ENCODE data around the gene CEACAM21.

CEACAM21 gene

DNA sequence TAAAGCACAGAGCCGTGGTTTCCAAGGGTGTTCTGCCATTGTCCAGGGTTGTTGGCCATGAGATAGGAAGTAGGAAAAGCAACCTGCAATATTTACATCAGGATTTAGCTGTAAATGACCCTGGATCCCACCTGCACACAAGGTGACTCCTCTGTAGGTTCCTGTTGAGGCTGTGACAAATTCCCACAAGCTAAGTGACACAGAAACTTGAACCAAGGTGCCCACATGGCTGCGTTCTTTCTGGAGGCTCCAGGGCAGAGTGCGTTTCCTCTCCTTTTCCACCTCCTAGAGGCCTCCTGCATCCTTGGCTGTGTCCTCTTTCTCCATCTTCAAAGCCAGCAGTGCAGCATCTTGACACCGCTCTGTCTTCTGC is 11.9 kb downstream of the CEACAM21 start:
- no peak for DNase-seq

DNA sequence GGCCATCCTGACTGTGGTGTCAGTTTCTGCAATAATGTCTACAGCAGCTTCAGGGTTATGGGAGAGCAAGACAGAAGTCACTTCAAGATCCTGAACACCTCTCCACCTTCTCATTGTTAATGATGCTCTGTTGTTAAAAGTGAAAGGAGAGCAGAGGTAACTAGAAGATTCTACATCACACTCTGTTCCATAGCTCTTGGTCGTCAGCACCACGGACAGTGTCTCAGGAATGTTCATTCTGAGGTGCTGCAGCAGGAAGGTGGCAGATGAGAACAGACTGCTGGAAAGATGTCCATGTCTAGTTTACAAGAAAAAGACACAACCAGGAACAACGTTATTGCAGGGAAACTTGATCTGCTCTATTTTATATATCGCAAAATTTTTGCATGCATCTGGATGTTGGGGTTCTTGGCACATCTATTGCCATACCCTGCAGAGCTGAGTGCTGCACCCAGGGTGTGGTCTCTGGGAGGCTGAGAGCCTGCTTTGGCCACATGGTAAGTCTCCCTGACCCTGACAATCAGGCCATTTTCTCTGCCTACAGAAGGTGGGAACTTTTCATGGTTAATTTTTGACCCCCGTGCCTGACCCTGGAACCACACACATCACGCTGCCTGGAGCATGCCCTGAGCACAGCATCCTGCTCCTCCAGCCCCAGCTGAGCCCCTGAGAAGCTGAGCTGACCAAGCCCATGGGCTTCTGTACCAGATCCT is 12.7 kb downstream of the CEACAM21 start:
- no peak for DNase-seq

DNA sequence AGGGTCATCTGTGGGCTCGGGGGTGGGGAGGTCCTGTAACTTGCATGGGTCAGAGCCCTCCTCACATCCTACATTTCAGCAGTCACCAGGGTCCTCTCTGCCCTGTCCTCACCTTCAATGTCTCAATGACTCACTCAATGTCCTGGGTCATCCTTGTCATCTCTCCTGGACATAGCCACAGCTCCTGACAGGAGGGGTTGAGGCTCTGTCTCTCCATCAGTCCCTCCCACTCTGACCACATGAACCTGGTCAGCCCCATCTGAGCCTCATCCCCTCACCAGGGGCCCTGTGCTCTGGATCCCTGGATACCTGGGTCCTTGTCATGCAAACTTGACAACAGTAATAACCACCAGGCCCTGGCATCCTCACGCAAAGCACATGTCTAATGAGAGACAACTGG is 13.4 kb downstream of the CEACAM21 start:
- DNase-seq = no peak

DNA sequence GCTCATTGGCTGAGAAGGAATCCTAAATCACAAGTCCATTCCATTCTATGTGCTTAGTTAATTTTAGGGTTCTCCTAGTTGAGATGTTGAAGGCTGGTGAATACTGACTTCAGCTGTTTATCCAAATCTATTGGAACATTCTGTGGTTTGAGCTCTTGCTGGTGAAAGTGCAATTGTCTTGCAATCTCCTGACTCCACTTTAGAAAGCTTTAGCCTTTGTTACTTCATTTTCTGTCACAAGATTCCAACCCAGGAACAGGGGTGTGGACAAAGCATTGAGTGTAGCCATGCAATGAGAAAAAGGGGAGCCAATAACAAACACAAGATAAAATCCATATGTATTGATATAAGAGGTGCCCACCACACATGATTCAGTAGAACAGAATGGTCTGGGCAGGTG is 15.0 kb downstream of the CEACAM21 start:
- no peak for DNase-seq

DNA sequence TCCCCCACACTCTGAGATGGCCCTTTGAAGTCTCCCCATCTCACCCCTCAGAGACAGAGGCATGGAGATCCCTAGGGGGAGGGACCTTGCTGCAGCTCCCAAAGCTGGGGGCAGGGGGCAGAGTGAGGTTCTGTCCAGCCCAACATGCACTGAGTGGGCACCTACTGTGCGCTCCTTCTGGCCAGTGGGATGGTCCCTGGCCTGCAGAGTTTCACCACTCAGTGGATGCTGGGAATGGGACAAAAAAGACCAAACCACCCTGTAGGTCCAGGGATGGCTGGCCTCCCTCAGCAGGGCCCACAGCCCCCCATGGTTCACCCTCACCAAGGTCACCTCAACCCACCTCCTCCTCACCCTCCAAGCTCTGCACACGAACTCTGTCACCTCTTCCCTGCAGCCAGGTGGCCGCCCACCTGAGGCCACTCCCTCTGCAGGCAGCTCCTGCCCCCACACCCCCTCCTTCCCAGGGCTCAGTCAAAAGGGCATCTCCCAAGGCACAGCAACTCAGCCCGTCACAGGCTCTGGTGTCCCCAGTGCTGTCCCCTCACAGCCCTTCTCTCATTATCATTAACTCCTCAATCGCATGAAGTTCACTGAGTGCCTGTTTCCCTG is 16.1 kb downstream of the CEACAM21 start:
- DNase-seq = no peak

DNA sequence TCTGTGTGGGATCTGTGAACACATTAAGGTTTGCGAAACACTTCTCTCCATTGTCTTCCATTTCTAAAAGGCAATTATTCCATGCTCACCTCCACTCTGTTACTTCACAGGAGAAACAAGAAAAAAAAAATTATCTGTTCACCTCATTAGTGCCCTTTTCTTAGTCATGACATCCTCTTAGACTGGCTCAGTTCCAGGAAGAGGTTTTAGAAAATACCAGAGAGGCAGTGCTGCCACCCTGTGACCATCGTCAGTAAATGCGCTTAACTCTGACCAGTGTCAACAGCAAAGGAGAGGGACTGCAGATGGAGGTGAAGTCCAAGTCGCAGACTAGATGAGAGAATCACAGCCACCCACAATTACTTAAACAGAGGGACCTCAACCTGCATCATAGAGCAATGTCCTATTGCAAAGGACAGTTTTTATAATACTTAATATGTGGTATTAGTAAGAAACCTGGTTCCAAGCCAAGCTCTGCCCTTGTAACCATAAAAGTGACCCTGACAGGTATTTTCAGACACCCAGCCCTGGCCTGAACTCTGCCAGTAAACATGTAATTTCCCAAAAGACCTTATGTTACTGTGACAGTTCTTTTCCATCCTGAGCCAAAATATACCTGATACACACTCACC is 19.4 kb downstream of the CEACAM21 start:
- DNase-seq = peak in 1 of 2 donors; percentile 78

DNA sequence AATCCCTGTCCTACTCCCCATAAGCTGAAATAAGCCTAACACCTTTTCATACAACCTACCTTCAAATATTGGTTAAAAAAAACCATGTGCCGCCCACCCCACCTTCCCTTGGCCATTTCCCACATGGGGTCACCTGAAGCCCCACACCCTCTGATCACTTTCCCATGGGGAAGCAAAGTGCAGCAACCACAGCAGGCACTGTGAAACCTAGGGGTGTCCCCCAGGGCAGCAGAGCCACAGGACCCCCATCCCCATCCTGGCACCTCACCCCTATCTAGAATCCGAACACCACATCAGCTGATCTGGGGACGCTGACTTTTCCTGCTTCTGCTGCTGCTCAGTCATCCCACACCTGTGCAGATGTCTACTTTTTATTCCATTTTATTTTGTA is 19.9 kb downstream of the CEACAM21 start:
- no peak for DNase-seq

DNA sequence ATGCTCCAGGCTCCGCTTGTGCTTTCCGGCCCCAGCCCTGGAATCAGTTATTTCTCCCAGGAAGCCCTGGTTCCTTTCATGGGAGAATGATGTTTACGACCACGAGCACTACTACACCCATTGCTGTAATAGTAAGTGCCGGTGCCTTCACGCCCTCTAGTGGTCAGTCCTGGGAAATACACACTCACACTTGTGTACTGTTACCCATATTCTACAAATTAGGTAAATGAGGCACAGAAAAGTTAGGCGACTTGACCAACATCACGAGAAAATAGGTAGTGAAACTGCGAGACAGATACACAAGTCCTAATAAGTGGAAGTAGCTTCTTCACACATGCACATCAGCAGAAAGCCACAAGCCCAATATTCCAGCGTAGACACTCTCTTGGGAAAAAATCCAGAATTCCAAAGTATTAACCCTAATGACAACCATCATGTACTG is 21.7 kb downstream of the CEACAM21 start:
- DNase-seq = peak; percentile 15 to 61

DNA sequence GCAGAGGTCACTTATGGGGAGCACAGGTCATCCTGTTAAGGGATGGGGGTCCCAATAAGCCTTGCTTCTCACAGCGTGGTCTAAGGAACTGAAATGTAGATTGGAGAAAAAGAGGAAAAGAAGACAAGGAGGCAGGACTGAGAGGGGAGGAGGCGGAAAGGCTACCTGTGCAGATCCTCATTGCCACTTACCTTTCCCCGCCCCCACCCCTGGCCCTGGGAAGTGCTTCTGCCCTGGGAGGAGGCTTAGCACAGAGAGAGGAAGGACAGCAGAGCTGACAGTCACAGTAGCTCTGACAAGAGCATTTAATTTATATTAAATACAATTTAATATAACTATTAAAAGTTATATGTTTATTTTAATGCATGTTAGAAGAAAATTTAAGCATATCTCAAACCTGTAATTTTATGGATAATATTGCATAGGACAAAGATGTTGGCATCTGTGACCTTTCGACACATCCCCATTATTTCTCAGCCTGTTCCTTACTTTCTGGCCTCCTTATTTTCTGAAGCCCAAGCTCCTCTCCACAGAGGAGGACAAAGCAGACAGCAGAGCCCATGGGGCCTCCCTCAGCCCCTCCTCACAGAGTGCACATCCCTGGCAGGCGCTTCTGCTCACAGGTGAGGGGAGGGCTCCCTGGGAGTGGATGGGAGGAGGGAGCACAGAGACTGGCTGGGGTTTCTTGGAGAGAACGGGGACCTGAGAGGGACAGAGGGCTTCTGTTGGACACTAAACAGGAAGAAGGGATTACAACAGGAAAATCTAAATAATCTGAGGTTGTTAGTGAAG is 23.4 kb downstream of the CEACAM21 start:
- DNase-seq = no peak

DNA sequence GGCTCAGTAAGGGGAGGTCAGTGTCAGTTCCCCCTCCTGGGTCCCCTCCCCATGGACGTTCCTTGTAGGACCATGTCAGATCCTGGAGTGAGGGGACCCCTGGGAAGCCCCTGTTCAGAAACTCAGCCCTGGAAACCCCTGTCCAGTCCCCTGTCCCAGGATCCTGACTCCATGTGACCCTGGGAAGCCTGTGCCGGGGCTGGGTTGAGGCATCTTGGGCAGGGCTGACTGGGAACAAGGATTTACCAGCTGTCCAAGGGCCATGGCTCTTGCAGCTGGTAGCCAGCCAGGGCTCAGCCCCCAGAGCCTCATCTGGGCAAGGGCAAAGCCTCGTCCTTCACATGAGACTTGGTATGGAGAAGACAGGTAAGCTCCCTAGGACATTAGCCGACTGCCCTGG is 25.8 kb downstream of the CEACAM21 start:
- DNase-seq = no peak

DNA sequence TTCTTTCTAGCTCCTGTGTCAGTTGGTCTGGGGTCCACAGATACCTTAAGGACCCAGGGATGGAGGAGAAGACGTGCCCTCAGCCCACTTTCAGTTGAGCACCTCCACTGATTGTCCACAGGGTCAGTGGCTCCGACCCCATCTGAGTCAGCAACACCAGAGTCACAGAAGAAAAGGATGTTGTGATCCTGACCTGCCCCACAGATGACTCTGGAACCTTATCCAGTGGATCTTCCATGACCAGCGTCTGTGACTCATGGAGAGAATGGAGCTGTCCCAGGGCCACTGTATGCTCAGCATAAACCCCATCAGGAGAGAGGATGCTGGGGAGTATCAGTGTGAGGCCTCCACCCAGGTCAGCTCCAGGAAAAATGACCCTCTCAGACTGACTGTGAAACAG is 28.9 kb downstream of the CEACAM21 start:
- DNase-seq = no peak

DNA sequence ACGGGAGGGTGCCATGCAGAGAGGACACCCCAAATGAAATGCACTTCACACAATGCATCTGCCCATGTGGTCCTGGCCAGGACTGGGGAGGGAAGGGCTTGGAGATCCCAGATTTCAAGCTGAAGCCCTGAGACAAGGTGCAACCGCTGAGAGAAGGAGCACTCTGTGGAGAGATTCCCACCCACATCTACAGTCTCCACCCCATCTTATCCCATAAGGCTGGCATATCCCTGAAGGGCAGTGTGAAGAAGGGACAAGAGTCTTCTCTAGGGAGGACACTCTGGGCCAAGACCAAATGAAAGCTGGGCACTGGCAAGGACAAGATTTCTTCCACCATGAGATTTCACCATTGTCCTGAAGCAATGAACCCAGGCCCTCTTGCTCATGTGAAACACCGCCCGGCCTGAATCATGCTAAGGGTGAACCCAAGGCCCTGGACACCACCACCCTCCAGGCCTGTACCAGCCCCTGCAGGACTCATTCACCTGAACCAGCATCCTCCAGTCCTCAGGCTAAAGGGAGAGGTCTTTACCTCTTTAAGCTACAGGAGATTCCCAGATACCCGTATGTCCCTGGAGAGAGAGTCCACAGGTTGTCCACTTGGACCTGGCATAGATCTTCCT is 30.4 kb downstream of the CEACAM21 start:
- DNase-seq = no peak

DNA sequence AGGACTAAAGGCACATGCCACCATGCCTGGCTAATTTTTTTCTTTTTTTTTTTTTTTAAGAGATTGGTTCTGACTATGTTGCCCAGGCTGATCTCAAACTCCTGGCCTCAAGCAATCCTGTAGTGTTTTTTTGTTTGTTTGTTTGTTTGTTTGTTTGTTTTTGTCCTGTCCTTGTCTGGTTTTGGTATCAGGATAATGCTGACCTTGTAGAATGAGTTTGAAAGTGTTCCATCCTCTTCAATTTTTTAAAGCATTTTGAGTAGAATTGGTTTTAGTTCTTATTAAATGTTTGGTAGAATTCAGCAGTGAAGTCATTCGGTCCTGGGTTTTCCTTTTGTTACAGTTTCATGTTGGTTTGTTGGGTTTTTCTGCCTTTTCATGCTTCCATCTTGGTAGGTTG is 31.7 kb downstream of the CEACAM21 start:
- DNase-seq = no peak

DNA sequence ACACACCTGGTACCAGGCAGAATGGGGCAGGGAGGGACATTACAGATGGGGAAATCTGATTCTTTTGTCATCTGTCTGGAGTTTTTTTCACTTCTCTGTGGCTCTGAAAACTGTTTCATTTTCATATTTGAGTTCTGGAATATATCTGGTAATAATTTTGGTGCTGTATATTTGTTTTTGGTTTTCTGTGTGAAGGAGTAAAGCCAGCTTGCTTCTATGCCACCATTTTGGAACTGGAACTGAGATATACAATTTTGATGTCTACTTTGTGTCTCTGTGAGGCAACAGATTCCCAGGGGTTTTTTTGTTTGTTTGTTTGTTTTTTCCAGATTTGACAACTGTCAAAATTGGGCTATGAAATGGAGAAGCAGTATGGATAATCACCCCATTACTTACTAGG is 34.8 kb downstream of the CEACAM21 start:
- DNase-seq = no peak

DNA sequence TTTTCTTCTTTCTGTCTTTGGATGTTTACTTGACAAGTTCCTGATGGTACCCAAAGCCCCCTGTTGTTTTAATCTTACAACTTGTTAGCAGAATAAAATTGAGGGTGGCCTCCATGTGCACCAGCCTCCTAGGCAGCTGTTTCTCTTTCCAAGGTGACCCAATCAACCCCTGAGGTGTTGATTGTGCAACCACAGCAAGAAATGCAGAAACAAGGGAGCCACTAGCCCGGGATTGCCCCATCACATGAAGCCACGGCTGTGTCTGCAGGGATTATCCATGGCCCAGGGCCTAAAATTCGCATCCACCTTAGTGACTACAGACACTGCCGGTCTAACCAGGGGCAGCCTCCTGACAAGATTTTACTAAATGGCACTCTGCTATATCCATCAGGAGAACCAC is 36.5 kb downstream of the CEACAM21 start:
- no peak for DNase-seq

DNA sequence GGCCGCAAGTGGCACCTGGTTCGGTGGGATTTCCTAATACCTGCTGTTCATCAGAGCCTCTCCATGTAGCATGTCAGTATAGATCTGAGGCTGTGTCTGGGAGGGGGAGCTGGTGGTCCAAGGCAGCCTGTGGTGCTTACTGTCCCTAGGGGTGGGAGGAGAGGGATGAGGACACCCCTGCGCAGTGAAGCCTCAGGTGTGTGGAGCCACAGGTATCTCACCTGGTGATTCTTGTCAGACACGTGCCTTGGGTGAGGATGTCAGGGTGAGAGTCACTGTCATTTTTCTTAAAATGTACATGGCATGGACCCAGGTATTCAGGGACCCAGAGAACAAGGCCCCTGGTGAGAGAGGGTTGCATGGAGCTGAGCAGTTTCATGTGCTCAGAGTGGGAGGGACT is 39.2 kb downstream of the CEACAM21 start:
- DNase-seq = no peak

DNA sequence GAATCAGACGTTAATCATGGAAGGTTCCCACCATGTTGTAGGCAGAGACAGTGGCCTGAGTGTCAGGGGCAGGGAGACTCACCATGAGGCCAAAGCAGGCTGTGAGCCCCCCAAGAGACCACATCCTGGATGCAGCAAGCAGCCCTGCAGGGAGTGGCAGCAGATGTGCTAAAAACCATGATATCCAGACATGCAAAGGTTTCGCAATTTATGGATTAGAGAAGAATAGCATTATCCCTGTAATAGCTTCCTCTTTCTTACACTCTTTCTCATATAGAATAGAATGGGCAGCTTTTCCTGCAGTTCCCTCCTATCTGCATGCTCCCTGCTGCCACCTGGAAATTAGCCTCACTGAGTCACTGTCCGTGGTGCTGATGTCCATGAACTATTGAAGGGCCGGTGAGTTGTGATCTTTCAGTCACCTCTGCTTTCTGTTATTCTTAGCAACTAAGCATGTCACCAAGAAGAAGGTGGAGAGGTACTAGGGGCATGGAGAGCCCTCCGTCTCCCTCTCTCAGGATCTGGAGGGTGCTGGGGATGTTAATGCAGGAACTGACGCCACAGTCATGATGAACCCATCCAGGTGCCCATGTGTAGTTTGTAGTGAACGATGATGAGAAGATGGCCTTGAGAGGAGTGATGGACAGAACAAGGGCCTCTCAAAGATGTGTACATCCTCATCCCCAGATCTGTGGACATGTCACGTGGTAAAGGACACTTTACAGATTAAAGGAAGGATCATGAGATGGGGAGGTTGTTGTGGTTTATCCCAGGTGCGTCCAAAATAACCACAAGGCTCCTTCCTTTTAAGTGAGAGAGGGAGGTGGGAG is 41.0 kb downstream of the CEACAM21 start:
- DNase-seq = peak in 1 of 2 donors; percentile 12

DNA sequence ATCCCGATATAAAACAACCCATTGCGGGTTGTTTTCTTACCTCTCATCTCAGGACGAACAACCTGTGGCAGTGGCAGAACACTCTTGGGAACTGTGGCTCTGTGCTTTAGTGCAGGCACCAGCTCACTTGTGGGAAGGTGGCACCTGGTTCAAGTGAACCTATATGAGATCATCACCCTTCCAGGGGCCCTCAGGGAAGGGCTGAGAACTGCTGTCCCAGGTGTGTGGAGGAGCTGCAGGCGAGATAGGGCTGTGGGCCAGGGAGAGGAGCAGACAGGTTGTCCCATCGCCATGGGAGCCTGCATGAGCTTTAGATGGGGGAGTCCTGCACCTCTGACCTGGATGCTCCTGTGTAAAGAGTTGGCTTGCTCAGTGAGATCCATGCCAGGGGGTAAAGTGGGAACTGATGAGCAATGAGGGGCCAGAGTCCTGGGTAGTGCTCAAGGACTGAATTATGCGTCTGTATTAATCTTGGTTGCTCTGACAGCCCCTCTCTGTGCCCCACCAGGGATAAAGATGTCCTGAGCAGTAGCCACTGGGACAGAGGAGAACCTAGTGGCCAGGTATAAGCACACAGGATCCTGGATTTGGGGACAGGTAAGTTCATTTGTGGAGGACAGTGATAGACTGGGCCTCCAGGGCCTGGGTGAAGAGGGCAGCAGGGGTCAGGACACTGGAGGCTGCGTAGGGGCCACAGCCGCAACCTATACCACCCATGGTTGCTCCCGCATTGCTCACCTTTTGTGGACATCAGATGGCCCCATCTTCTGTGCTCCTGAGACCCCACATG is 42.2 kb downstream of the CEACAM21 start:
- no peak for DNase-seq

DNA sequence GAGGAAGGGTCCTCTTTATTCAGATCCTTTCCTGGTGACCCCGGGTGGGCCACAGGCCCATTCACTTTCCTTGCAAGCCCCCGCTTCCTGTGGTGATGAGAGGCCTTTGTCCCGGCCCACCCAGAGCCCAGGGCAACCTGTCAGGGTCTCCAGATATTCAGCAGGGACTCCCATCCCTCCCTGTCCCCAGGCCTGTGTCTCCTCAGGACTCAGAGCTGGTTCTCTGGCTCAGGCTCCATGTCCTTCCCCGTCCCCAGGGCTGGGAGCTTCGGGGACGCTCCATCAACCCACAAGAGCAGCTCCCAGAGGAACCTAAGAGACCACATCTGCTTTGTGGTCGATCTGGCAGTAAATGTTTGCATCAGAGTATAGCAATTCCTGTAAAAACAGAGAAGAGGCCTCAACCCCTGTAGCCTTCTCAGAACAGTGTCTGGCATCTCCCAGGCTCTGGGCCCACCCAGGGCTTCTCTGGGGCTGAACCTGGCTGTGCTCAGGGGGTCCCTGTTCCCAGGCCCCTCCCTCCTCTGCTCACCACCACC is 43.1 kb downstream of the CEACAM21 start:
- no peak for DNase-seq

DNA sequence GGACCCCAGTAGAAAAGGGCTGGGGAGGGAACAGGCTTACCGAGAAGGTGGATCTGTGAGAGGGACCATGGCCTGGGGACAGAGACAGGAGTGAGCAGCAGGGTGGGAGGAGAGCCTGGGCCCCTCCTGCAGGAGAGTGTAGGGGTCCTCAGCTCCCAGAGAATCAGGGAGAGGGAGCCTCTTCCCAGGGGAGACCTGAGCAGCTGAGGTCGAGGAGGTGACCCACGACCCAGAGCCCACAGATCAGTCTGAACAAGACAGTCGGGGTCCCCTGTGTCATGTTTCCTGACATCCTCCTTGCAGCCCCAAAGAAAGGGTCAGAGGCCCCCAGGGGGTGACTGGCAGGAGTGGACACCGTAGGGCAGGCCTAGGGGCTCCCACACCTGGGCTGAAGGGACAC is 44.2 kb downstream of the CEACAM21 start:
- DNase-seq = no peak

DNA sequence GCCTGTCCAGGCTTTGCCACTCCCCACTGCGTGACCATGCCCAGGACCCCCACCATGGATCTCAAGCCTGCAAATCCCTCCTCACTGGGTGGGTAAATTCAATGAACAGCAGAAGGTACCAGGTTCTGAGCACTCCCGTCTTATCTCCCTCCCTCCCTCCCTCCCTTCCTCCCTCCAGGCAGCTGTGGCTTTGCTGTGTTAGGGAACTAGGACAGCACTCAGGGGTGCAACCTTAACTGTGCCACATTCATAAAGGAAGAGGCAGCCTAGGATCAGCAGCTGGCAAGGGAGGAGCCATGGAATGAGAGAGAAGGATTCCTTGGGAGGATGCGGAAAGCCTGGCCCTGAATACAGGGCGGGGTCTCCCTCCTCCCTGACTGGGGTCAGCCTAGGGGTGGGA is 45.3 kb downstream of the CEACAM21 start:
- no peak for DNase-seq

All from bone marrow (tissue), 2 donors.